Kidney epithelial cell (primary cell): ENCODE data around the gene SPATA33. TPM values are rescaled to one million over a fixed set of nuclear protein-coding genes. Genes with fewer than 3 reads are reported as not detected.
"Not testable (repeated sequence)": the region's sequence is repeated elsewhere in the genome, so short reads cannot be mapped to it uniquely, and the experiment has no call there.

Experiments used
- DNase-seq: peaks from one replicate; pipeline ENCODE4 v3.0.0-alpha.2; 2010; ENCODE audit warnings: low read depth
- H3K27me3 ChIP-seq: 2 replicates; pipeline ENCODE4 v1.6.0; 2011; ENCODE audit warnings: low read length; ENCODE audit not compliant: control insufficient read depth, insufficient read depth
- H3K36me3 ChIP-seq: 2 replicates; pipeline ENCODE4 v1.5.1; 2011; ENCODE audit warnings: low read length; ENCODE audit not compliant: control insufficient read depth, insufficient read depth
- H3K4me3 ChIP-seq: 2 replicates; pipeline ENCODE4 v1.5.1; 2011; ENCODE audit warnings: low read depth, mild to moderate bottlenecking, control low read depth, low read length
- total RNA-seq: library from RNA; depleted of rRNA; stranded (reverse); fragments of >200 nt; gene quantifications from 2 replicates; pipeline ENCODE4 v1.2.3, GENCODE V29; 2015
- TF ChIP-seq, protein P1 (sequence below): IDR thresholded peaks from 2 replicates; pipeline ENCODE4 v1.5.1; 2011; ENCODE audit warnings: mild to moderate bottlenecking, moderate library complexity, low read length, control low read depth, inconsistent platforms; ENCODE audit not compliant: insufficient read depth, poor library complexity, severe bottlenecking

The SPATA33 gene
- total RNA-seq, 1 donor from 2014 or later = 6.6 TPM

DNA sequence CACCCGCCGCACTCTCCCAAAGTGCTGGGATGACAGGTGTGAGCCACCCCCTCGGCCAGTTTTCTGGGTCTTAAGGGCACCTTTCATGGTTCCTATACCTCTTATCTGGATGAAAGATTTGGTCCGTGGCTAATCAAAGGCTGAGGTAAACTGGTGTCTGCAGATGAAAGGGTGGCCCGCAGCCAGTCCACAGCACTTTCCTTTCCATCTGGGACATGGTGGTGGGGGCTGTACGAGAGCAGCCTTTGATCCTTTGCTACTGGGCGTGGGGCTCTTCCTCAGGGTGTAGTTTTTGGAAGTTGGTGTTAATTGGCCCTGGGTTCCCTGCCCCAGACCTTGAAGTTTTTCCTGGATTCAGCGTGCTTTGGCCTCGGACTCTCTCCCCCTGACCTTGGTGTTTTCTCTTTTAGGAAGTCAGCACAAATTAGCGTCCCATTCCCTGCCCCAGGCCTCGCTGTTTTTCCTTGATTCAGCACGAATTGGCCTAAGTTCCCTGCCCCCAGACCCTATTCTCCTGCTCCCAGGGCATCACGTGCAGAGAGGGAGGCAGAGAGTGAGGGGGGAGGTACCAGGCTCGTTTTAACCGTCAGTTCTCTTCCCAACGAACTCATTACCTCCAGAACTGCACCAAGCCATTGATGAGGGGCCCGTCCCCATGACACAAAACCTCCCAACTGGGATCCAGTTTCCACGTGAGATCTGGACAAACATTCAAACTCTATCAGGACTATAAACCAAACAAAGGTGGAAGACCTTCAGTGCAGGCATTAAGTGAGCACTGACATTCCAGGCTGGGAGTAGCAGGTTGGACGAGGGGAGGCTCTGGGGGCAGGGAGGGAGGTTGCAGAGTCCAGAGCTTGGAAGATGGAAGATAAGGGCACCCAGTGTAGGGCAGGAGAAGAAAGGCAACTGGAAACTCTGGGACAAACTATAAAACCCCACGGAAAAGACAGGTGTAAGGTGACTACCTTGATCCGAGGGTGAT is 32.6 kb upstream of the SPATA33 start:
- no peak for DNase-seq

DNA sequence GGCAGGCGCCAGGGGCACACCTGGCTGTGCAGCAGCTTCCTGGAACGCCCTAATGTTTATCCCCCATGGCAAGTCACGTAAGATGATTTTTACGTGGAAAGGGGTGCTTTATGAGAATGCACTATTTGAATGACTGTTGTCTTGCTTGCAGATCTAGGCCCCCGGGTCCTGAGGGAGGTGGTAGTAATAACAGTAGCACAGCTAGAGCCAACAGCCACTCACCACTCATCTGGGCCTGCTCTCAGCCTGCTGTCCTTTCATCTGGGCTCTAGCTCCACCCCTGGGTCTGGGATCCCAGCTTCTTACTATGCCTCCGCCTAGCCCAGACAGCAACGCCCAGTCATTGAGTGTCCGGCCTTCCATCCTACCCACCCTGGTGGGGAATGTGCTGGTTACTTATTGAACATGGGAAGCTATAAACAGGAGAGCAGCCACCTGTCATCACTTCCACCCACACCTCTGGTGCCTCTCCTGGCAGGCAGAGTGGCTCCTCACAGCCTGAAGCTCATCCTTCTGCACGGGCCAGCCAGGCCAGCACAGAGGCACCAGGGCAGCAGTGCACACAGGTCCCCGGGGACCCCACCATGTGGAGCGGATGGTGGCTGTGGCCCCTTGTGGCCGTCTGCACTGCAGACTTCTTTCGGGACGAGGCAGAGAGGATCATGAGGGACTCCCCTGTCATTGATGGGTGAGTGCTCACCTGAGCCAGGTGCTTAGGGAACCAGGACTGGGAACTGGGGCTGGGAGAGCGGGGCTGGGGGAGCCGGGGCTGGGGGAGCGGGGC is 27.6 kb upstream of the SPATA33 start:
- Histone ChIP-seq H3K27me3 (peaks cover 23% of the 10 kb centered on the region), H3K36me3 (no peaks in the 10 kb centered on the region), H3K4me3 (no peak overlapping the region)
- DNase-seq = no peak
- TF ChIP-seq, protein P1, sequence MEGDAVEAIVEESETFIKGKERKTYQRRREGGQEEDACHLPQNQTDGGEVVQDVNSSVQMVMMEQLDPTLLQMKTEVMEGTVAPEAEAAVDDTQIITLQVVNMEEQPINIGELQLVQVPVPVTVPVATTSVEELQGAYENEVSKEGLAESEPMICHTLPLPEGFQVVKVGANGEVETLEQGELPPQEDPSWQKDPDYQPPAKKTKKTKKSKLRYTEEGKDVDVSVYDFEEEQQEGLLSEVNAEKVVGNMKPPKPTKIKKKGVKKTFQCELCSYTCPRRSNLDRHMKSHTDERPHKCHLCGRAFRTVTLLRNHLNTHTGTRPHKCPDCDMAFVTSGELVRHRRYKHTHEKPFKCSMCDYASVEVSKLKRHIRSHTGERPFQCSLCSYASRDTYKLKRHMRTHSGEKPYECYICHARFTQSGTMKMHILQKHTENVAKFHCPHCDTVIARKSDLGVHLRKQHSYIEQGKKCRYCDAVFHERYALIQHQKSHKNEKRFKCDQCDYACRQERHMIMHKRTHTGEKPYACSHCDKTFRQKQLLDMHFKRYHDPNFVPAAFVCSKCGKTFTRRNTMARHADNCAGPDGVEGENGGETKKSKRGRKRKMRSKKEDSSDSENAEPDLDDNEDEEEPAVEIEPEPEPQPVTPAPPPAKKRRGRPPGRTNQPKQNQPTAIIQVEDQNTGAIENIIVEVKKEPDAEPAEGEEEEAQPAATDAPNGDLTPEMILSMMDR = no peak

More for the DNA sequence above, 32.6 kb upstream of the SPATA33 start:
- H3K27me3 ChIP-seq = peaks cover 35% of the 10 kb centered on the region
- no peak overlapping the region for H3K4me3 ChIP-seq
- no peaks in the 10 kb centered on the region for H3K36me3 ChIP-seq
- TF ChIP-seq, protein P1 = no peak

GRCh38 chr16:89633064-89633631 is 24.5 kb upstream of the SPATA33 start:
- Histone ChIP-seq H3K27me3 (peaks cover 21% of the 10 kb centered on the region), H3K36me3 (no peaks in the 10 kb centered on the region), H3K4me3 (no peak overlapping the region)
- TF ChIP-seq, protein P1 = no peak
- no peak for DNase-seq

DNA sequence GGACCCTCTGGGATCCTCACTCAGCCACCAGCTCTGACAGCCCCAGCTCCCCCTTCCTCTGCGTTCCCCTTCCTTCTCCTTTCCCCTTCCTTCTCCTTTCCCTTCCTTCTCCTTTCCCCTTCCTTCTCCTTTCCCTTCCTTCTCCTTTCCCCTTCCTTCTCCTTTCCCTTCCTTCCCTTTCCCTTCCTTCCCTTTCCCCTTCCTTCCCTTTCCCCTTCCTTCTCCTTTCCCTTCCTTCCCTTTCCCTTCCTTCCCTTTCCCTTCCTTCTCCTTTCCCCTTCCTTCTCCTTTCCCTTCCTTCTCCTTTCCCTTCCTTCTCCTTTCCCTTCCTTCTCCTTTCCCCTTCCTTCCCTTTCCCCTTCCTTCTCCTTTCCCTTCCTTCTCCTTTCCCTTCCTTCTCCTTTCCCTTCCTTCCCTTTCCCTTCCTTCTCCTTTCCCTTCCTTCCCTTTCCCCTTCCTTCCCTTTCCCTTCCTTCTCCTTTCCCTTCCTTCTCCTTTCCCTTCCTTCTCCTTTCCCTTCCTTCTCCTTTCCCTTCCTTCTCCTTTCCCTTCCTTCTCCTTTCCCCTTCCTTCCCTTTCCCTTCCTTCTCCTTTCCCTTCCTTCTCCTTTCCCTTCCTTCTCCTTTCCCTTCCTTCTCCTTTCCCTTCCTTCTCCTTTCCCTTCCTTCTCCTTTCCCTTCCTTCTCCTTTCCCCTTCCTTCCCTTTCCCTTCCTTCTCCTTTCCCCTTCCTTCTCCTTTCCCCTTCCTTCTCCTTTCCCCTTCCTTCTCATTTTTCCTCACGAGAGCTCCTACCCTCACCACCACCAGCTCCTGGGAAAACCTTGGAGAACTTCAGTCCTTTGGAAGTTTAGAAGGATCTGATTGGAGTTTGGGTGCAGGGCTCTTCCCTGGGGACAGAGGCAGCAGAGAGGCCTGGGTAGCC is 22.9 kb upstream of the SPATA33 start:
- peaks cover 21% of the 10 kb centered on the region for H3K27me3 ChIP-seq
- not testable (repeated sequence) for DNase-seq, H3K4me3 ChIP-seq, H3K36me3 ChIP-seq

DNA sequence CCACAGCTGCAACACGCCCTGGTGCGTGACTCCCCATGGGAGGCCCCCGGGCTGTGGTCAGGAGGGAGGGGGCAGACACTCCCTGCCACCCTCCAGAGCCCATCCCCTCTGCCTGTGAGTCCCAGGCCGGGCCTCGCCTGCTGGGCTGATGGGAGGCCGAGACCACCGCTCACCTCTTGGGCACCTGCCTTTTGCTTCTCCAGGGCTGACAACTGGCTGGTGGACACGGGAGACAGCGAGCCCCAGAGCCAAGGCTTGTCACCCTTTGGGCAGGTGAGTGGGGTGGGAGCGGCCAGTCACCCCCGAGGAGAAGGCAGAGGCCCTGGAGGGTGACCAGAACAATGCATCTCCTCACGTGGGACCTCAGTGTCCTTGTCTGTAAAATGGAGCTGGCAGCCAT is 21.0 kb upstream of the SPATA33 start:
- DNase-seq = no peak
- TF ChIP-seq, protein P1 = no peak
- Histone ChIP-seq H3K36me3 (no peaks in the 10 kb centered on the region), H3K4me3 (no peak overlapping the region), H3K27me3 (peaks cover 17% of the 10 kb centered on the region)
